ENCODE measurements around the gene SEPTIN2. TPM values are rescaled to one million over a fixed set of nuclear protein-coding genes. Genes with fewer than 3 reads are reported as not detected.
A peak's percentile ranks its signal among the peaks of the same experiment; 100 is the strongest.
"Not testable (repeated sequence)": the region's sequence is repeated elsewhere in the genome, so short reads cannot be mapped to it uniquely, and the experiment has no call there.

The SEPTIN2 gene
- total RNA-seq (2014; rRNA removed) = 350 and 372 TPM in 2 replicates
- polyA plus RNA-seq (2012) = 226 TPM

DNA sequence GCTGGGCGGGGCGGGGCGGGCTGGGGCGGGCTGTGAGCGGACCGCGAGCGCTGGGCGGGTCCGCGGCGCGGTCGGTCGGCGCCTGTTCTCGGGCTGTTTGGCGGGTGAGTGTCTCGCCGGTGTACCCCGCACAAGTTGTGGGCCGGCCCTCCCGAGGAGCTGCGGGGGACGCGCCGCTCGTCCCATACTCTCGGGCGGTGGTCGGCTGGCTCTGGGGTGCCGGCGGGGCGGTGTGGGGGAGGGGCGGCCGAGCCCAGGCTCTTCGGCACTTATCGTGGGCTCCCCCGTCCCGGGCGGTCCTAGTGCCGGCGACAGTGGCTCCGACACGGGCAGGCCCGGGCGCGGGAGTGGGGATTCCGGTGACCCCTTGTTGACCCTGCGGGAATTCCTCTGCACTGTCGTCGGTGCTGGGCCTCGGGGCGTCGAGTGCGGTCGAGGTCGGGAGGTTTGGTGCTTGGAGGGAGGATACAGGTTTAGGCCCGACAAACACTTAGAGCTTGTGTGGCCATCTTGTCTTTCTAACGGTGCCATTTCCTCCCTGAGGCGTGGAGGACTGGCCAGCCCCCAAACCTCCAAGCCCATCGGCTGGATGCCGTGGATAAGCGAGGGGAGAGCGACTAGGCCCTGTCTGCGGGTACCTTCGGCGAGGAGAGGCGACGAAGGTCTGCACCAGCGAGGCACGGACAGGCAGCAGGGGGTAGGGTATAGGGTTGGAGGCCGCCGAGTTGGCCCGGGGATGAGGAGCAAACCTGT lies at the start of gene SEPTIN2:
Gene SEPTIN2, plus strand, starts transcription at position 47 of the 753 bp plus-strand sequence. CDS start 8,308 bp downstream, outside the sequence.
- DNase-seq (ENCODE audit: low read depth) = peak; percentile 70

GRCh38 chr2:241267249-241268067 lies 48.3 kb upstream of the SEPTIN2 start:
- DNase-seq (ENCODE audit: low read depth) = no peak

- no peak for DNase-seq (ENCODE audit: low read depth)
Observed at GRCh38 chr2:241268306-241268705, 47.4 kb upstream of the SEPTIN2 start.

GRCh38 chr2:241268716-241269445 lies 46.8 kb upstream of the SEPTIN2 start:
- DNase-seq (ENCODE audit: low read depth) = peak; percentile 30

- no peak for DNase-seq (ENCODE audit: low read depth)
Observed at GRCh38 chr2:241269707-241270520, 45.8 kb upstream of the SEPTIN2 start.

GRCh38 chr2:241270531-241270930 lies 45.2 kb upstream of the SEPTIN2 start:
- no peak for DNase-seq (ENCODE audit: low read depth)

- peak; percentile 76 for DNase-seq (ENCODE audit: low read depth)
Observed at GRCh38 chr2:241271706-241272302, 43.9 kb upstream of the SEPTIN2 start.

DNA sequence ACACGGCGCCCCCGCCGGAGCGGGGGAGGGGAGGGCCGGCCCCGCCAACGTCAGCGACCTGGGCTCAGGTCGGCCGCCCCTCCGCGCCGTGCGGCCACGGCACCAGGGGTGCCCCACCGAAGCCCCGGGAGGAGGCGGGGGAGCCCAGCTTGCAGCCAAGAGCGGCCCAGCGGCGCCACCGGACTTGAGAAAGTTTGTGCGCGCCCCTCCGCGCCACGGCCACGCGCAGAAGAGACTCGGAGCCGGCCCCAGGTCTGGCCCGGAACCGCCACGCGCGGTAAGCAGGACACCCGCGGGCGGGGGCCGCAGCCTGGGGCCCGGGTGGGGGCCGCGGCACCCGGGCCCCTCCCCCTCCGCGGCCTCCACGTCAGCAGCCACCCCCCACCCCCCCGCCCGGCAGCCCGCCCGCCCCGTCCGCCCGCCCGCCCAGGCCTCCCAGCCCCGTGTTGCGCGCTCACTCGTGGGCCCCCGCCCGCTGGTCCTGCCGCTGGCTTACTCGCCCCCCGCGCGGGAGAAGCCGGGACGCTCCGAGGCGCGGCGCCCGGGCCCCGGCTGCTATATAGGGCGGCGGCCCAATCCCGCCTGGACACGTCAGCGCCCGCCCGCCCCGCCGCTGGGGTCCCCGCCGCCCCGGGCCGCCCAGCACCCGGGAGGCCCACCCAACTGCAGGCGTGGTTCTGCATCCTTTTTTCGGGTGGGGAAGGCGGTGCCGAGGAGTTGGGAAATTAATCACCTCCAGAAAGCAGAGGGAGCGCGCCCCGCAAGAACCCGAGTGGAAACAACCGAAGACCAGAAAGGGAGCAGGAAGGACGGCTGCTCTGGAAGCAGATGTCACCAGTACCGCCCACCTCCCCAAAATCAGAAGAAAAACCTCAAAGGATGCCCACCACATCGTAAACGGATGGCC lies 43.2 kb upstream of the SEPTIN2 start:
- peak; percentile 43 for DNase-seq (ENCODE audit: low read depth)

GRCh38 chr2:241273210-241274020 lies 42.3 kb upstream of the SEPTIN2 start:
- DNase-seq (ENCODE audit: low read depth) = no peak

DNA sequence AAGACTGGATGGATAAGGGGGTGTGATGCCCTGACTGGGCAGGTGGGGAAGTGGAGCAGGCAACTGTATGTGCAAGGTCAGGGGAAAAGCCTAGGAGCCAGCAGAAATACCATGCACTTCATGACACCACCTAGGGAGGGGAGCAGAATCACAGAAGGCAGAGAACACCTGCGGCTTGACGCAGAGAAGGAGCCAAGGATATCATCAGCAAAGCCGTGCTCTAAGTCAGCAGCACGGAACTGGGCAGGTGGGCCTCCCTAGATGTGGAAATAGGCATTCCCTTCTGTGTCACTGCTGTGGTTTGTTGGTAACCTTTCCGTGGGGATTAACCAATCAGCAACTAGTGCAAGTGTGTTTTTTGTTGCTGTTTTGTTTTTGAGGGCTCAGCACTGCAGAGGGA lies 41.6 kb upstream of the SEPTIN2 start:
- no peak for DNase-seq (ENCODE audit: low read depth)

DNA sequence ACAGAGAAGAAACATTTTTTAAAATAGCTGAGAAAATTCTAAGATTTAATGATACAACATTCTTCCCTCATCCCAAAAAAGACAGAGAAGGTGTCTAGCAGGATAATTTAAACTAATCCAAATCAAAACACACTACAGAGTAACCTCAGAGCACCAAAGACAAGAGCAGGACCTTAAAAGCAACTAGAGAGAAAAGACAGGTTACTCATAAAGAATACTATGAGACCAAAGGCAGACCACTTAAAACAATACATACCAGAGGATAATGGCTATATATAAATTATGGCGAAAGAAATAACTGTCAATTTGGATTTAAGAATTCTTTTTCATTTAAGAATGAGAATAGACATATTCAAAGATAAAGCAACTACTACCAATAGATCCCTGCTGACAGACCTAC lies 40.2 kb upstream of the SEPTIN2 start:
- DNase-seq (ENCODE audit: low read depth) = no peak

- no peak for DNase-seq (ENCODE audit: low read depth)
Observed at GRCh38 chr2:241275910-241276309, 39.8 kb upstream of the SEPTIN2 start.

GRCh38 chr2:241278306-241278705 lies 37.4 kb upstream of the SEPTIN2 start:
- DNase-seq (ENCODE audit: low read depth) = not testable (repeated sequence)

GRCh38 chr2:241279413-241279812 lies 36.3 kb upstream of the SEPTIN2 start:
- no peak for DNase-seq (ENCODE audit: low read depth)

DNA sequence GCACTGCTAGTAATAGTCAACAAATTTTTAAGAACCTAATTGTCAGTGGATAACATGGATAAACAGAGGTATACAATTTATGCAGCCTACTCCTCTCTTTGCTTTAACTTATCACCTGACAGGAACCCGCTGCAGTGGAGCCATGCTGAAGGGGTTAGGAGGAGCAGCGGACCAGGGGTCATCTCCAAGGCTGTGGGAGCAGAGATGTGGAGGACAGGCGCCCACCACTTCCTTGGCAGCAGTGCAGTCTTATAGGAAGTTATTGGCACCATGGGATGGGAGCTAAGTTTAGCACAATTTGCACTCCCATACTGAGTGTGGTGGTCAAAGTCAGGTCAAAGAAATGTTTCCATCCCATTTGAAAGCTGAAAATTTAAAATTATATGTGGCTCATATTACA lies 35.9 kb upstream of the SEPTIN2 start:
- DNase-seq (ENCODE audit: low read depth) = no peak

GRCh38 chr2:241280291-241280690 lies 35.4 kb upstream of the SEPTIN2 start:
- DNase-seq (ENCODE audit: low read depth) = no peak

DNA sequence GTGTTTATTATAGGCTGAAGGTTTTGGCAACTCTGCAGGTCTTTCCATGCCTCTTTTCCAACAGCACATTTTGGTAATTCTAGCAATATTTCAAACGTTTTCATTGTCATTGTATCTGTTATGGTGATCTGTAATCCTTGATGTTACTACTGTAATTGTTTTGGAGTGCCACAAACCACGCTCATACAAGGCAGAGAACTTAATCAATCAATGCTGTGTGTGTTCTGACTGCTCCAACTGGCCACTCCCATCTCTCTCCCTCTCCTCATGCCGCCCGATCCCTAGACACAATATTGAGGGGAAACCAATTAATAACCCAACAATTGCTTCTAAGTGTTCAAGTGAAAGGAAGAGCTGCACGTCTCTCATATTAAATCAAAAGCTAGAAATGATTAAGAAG lies 33.2 kb upstream of the SEPTIN2 start:
- no peak for DNase-seq (ENCODE audit: low read depth)

DNA sequence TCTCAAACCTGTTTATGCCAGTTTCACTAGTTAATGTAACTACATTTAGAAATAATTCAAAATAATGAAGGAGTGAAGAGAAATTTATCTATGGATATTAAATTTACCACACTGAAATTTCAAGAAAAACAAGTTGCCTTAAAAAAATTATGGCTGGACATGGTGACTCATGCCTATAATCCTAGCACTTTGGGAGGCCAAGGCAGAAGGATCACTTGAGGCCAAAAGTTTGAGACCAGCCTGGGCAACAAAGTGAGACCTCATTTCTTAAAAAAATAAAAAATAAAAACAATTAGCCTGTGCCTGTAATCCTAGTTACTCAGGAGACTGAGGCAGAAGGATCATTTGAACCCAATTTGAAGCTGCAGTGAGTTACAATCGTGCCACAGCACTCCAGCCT lies 30.1 kb upstream of the SEPTIN2 start:
- no peak for DNase-seq (ENCODE audit: low read depth)
